ENCODE results near the gene TMEM128. TPM values are rescaled to one million over a fixed set of nuclear protein-coding genes. Genes with fewer than 3 reads are reported as not detected.
"Not testable (repeated sequence)": the region's sequence is repeated elsewhere in the genome, so short reads cannot be mapped to it uniquely, and the experiment has no call there.

The TMEM128 gene
- total and polyA plus RNA-seq, 3 donors from 2014 or later = 22.3 to 47.4 (median 24.6) TPM

GRCh38 chr4:4249866-4250265 is 1.8 kb upstream of the TMEM128 start:
- Histone ChIP-seq H3K4me3 (no peak overlapping the region), H3K27ac (no peak overlapping the region), H3K4me1 (peaks cover 6% of the 10 kb centered on the region), H3K27me3 (no peaks in the 10 kb centered on the region), H3K36me3 (ENCODE audit: low read depth, missing control alignments) (no peaks in the 10 kb centered on the region), H3K9me3 (no peaks in the 10 kb centered on the region)
- no peak for DNase-seq
- intact Hi-C loops (cut with DNase I; ENCODE audit: low total_unique reads) = no loop called here
- TF ChIP-seq CTCF (IDR thresholded peaks at IDR 0.05) (no peak), POLR2A (IDR thresholded peaks at IDR 0.05) (no peak)
- 55 to 71% methylated on average over 8 of the region's 8 CpGs for WGBS, 2 donors

- H3K4me1 ChIP-seq; H3K4me3 ChIP-seq; H3K27me3 ChIP-seq; H3K36me3 ChIP-seq (ENCODE audit: low read depth, missing control alignments); H3K27ac ChIP-seq; intact Hi-C loops (cut with DNase I; ENCODE audit: low total_unique reads); H3K9me3 ChIP-seq; DNase-seq: not testable (repeated sequence)
- 57 to 81% methylated on average over 15 of the region's 15 CpGs for WGBS, 2 donors
Observed at GRCh38 chr4:4249342-4249741, 1.3 kb upstream of the TMEM128 start.

DNA sequence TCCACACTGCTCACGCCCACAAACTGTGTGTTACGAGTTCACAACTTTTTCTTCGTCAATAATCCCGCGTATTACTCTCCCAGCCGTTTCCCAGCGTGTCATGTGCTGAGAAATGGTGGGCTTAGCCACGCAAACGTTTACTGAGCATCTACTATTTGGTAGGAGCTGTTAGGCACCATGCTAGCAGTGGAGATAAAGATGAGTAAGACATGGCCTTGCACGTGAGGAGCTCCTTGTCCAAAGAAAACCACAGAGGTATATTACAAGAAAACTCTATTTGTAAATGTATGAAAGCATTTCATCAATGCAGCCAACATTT is 821 bp upstream of the TMEM128 start:
- 2 to 7% methylated on average over 10 of the region's 10 CpGs for WGBS, 2 donors
- intact Hi-C loops (cut with DNase I; ENCODE audit: low total_unique reads) = no loop called here

DNA sequence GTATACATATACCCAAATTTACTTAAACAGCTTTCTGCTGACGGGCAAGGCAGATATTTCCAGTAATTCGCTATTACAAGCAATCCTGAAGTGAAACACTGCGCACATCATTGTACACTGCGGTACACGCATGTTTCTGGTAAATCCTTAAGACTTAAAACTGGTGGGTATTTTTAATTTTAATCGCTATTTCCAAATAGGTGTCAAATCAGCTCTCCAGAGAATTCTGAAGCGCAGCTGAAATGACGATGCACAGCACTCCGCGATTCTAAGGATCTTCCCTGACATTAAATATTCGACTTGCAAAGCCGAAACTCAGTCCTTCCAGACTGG is 361 bp downstream of the TMEM128 start:
- Histone ChIP-seq H3K4me1 (peaks cover 6% of the 10 kb centered on the region), H3K27ac (peak overlapping the region; percentile 85 to 90), H3K27me3 (no peaks in the 10 kb centered on the region), H3K4me3 (peak overlapping the region; percentile 64 to 98), H3K36me3 (ENCODE audit: low read depth, missing control alignments) (no peaks in the 10 kb centered on the region), H3K9me3 (no peaks in the 10 kb centered on the region)
- 0 to 1% methylated on average over 12 of the region's 12 CpGs for WGBS, 2 donors
- DNase-seq = no peak
- intact Hi-C loops (cut with DNase I; ENCODE audit: low total_unique reads) = no loop called here
- no peak for TF ChIP-seq POLR2A (IDR thresholded peaks at IDR 0.05)
- no peak for TF ChIP-seq CTCF (IDR thresholded peaks at IDR 0.05)

More for the DNA sequence above, 821 bp upstream of the TMEM128 start:
- Histone ChIP-seq H3K27me3 (no peaks in the 10 kb centered on the region), H3K27ac (peak overlapping the region; percentile 85 to 90), H3K36me3 (ENCODE audit: low read depth, missing control alignments) (no peaks in the 10 kb centered on the region), H3K9me3 (no peaks in the 10 kb centered on the region), H3K4me1 (peaks cover 6% of the 10 kb centered on the region), H3K4me3 (peak overlapping the region; percentile 64 to 98)
- no peak for TF ChIP-seq POLR2A (IDR thresholded peaks at IDR 0.05)
- no peak for TF ChIP-seq CTCF (IDR thresholded peaks at IDR 0.05)
- no peak for DNase-seq

DNA sequence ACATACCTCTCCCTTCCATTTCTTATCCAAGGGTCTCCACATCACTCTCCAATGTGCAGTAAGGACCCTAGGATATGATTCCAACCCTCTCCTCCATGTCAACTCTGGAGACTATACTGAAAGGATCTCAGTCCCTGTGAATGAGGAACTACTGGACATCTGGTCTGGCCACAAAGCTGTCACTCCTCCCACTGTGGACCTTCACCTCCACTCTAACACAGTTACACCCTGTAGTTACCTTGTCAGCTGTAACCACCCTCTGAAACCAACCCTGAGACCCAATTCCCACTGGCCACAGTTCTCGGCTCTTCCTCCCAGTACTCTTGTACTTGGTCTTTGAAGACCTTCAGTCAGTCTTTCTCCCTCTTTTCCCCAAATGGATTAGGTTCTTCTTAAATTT is 2.9 kb downstream of the TMEM128 start:
- Histone ChIP-seq H3K4me1 (peaks cover 6% of the 10 kb centered on the region), H3K4me3 (no peak overlapping the region), H3K9me3 (no peaks in the 10 kb centered on the region), H3K36me3 (ENCODE audit: low read depth, missing control alignments) (no peaks in the 10 kb centered on the region), H3K27ac (no peak overlapping the region), H3K27me3 (no peaks in the 10 kb centered on the region)
- WGBS, 2 donors = 92 to 100% methylated on average over 1 of the region's 1 CpG
- no peak for TF ChIP-seq CTCF (IDR thresholded peaks at IDR 0.05)
- no peak for TF ChIP-seq POLR2A (IDR thresholded peaks at IDR 0.05)
- intact Hi-C loops (cut with DNase I; ENCODE audit: low total_unique reads) = no loop called here
- DNase-seq = no peak

GRCh38 chr4:4239551-4239950 is 8.5 kb downstream of the TMEM128 start:
- H3K36me3 ChIP-seq (ENCODE audit: low read depth, missing control alignments) = not testable (repeated sequence)

More at GRCh38 chr4:4239551-4239950, 8.5 kb downstream of the TMEM128 start:
- 90 to 96% methylated on average over 3 of the region's 3 CpGs for WGBS, 2 donors
- H3K27ac ChIP-seq; H3K27me3 ChIP-seq; H3K9me3 ChIP-seq; H3K4me3 ChIP-seq; H3K4me1 ChIP-seq; DNase-seq; intact Hi-C loops (cut with DNase I; ENCODE audit: low total_unique reads): not testable (repeated sequence)
